ENCODE data around the gene TNIK. TPM values are rescaled to one million over a fixed set of nuclear protein-coding genes. Genes with fewer than 3 reads are reported as not detected.
"Not testable (repeated sequence)": the region's sequence is repeated elsewhere in the genome, so short reads cannot be mapped to it uniquely, and the experiment has no call there.

TNIK gene
- total RNA-seq, 1 donor from 2014 or later, result 15.5 TPM

GRCh38 chr3:171297207-171297606 is 163.0 kb downstream of the TNIK start:
- TF ChIP-seq, protein P1, sequence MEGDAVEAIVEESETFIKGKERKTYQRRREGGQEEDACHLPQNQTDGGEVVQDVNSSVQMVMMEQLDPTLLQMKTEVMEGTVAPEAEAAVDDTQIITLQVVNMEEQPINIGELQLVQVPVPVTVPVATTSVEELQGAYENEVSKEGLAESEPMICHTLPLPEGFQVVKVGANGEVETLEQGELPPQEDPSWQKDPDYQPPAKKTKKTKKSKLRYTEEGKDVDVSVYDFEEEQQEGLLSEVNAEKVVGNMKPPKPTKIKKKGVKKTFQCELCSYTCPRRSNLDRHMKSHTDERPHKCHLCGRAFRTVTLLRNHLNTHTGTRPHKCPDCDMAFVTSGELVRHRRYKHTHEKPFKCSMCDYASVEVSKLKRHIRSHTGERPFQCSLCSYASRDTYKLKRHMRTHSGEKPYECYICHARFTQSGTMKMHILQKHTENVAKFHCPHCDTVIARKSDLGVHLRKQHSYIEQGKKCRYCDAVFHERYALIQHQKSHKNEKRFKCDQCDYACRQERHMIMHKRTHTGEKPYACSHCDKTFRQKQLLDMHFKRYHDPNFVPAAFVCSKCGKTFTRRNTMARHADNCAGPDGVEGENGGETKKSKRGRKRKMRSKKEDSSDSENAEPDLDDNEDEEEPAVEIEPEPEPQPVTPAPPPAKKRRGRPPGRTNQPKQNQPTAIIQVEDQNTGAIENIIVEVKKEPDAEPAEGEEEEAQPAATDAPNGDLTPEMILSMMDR (IDR thresholded peaks at IDR 0.05), result no peak
- Mint-ChIP-seq H3K36me3 (ENCODE audit: unreplicated experiment) (peaks cover 2% of the 10 kb centered on the region), H3K27me3 (ENCODE audit: unreplicated experiment) (no peaks in the 10 kb centered on the region), H3K9me3 (ENCODE audit: unreplicated experiment) (no peaks in the 10 kb centered on the region), H3K4me3 (ENCODE audit: unreplicated experiment) (no peak overlapping the region), H3K27ac (ENCODE audit: unreplicated experiment) (no peak overlapping the region), H3K4me1 (ENCODE audit: unreplicated experiment) (peaks cover 32% of the 10 kb centered on the region)
- DNase-seq (ENCODE audit: extremely low spot score, unreplicated experiment), result no peak

DNA sequence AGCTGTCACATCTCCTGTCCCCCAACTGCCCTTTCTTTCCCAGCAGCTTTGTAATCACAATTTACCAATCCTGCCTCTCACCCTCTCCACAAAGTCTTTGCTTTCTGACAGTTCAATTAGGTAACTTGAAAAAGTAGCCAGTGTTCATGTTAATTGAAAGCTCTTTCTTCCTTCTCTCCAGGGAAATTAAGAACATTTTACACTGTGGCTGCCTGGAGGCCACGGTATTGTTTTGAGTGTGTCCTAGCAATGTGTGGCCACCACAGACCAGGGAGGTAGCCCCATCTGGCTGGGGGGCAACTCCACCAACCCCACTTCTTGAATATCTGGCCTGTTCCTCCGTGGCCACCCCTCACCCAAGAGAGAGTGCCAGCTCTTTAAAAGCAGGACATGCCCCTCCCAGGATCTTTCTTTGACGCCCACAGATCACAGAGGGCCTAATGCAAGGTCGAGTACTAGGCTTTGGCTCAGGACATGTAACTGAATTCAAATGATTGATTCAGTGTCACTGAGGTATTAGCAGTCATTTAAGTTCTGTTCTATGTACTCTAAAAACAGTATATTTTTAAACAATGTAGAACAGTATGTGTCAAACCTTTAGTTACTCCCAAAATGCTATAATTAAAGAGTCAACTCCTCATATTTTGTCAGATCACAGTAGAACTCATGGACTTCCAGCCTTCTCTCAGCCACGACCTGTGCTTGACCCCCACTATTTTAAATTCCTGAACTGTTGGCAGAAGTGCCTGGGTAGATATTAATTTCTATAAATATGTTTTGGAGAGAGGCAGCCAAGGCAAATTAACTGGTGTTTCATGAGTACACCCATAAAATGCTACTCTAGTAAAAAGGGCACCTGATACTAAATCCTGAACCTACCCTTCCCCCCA is 164.5 kb downstream of the TNIK start:
- Mint-ChIP-seq H3K27ac (ENCODE audit: unreplicated experiment) (peak overlapping the region; percentile 84), H3K9me3 (ENCODE audit: unreplicated experiment) (no peaks in the 10 kb centered on the region), H3K36me3 (ENCODE audit: unreplicated experiment) (peaks cover 1% of the 10 kb centered on the region), H3K4me3 (ENCODE audit: unreplicated experiment) (no peak overlapping the region), H3K27me3 (ENCODE audit: unreplicated experiment) (no peaks in the 10 kb centered on the region), H3K4me1 (ENCODE audit: unreplicated experiment) (peaks cover 28% of the 10 kb centered on the region)
- TF ChIP-seq, protein P1 (IDR thresholded peaks at IDR 0.05), result no peak
- DNase-seq (ENCODE audit: extremely low spot score, unreplicated experiment), result no peak

DNA sequence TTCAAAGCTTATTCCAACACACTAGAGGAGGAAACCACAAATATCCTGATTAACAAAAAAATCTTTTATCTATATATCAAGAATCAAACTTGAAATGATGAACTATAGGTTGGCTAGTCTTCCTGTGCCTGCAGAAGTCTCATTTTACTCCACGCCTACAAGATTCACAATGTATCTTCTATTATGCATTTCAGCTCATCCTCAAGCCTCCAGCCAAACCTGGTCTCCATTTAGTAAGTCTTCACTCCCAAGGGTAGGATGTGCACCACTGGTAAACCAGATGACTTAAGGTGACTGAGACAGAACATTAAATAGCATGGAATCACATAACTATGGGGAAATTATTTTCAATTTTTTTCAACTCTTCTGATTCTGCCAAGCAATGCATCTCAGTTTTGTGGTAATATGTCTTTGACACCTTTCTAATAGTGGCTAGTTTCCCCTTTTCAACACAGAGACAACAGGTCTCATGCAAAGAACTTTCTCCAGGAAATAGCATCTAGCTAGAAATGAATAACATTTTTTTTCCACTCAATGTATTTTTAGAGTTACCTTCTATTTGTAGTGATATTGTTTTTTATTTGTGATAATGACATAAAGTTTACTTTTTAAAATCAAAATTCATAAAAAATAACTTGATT is 166.9 kb downstream of the TNIK start:
- Mint-ChIP-seq H3K4me1 (ENCODE audit: unreplicated experiment) (peaks cover 36% of the 10 kb centered on the region), H3K9me3 (ENCODE audit: unreplicated experiment) (no peaks in the 10 kb centered on the region)

GRCh38 chr3:171290680-171291079 is 169.5 kb downstream of the TNIK start:
- no peaks in the 10 kb centered on the region for H3K9me3 Mint-ChIP-seq (ENCODE audit: unreplicated experiment)
- TF ChIP-seq, protein P1 (IDR thresholded peaks at IDR 0.05), result no peak
- peaks cover 38% of the 10 kb centered on the region for H3K4me1 Mint-ChIP-seq (ENCODE audit: unreplicated experiment)
- no peaks in the 10 kb centered on the region for H3K27me3 Mint-ChIP-seq (ENCODE audit: unreplicated experiment)
- no peak overlapping the region for H3K4me3 Mint-ChIP-seq (ENCODE audit: unreplicated experiment)
- H3K36me3 Mint-ChIP-seq (ENCODE audit: unreplicated experiment), result no peaks in the 10 kb centered on the region
- no peak for DNase-seq (ENCODE audit: extremely low spot score, unreplicated experiment)
- no peak overlapping the region for H3K27ac Mint-ChIP-seq (ENCODE audit: unreplicated experiment)

More for the DNA sequence above, 166.9 kb downstream of the TNIK start:
- no peaks in the 10 kb centered on the region for H3K27me3 Mint-ChIP-seq (ENCODE audit: unreplicated experiment)
- no peak overlapping the region for H3K4me3 Mint-ChIP-seq (ENCODE audit: unreplicated experiment)
- no peak for DNase-seq (ENCODE audit: extremely low spot score, unreplicated experiment)
- no peaks in the 10 kb centered on the region for H3K36me3 Mint-ChIP-seq (ENCODE audit: unreplicated experiment)
- H3K27ac Mint-ChIP-seq (ENCODE audit: unreplicated experiment), result no peak overlapping the region
- TF ChIP-seq, protein P1 (IDR thresholded peaks at IDR 0.05), result no peak

- Mint-ChIP-seq H3K27me3 (ENCODE audit: unreplicated experiment) (no peaks in the 10 kb centered on the region), H3K4me1 (ENCODE audit: unreplicated experiment) (peaks cover 40% of the 10 kb centered on the region), H3K4me3 (ENCODE audit: unreplicated experiment) (no peak overlapping the region), H3K36me3 (ENCODE audit: unreplicated experiment) (no peaks in the 10 kb centered on the region), H3K27ac (ENCODE audit: unreplicated experiment) (no peak overlapping the region), H3K9me3 (ENCODE audit: unreplicated experiment) (no peaks in the 10 kb centered on the region)
- no peak for DNase-seq (ENCODE audit: extremely low spot score, unreplicated experiment)
- TF ChIP-seq, protein P1 (IDR thresholded peaks at IDR 0.05), result no peak
These were observed 170.9 kb downstream of the TNIK start for GRCh38 chr3:171289291-171289690.

DNA sequence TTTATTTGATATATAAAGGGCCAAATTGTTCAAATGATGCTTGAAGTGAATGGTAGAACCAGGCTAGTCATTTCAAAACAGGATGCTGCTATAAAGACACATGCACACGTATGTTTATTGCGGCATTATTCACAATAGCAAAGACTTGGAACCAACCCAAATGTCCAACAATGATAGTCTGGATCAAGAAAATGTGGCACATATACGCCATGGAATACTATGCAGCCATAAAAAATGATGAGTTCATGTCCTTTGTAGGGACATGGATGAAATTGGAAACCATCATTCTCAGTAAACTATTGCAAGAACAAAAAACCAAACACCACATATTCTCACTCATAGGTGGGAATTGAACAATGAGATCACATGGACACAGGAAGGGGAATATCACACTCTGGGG is 172.4 kb downstream of the TNIK start:
- not testable (repeated sequence) for H3K27me3 Mint-ChIP-seq (ENCODE audit: unreplicated experiment); H3K9me3 Mint-ChIP-seq (ENCODE audit: unreplicated experiment); H3K36me3 Mint-ChIP-seq (ENCODE audit: unreplicated experiment); H3K27ac Mint-ChIP-seq (ENCODE audit: unreplicated experiment); H3K4me3 Mint-ChIP-seq (ENCODE audit: unreplicated experiment); DNase-seq (ENCODE audit: extremely low spot score, unreplicated experiment)
- H3K4me1 Mint-ChIP-seq (ENCODE audit: unreplicated experiment), result peaks cover 55% of the 10 kb centered on the region
